Heart left ventricle (tissue), 16 donors: Measurements from ENCODE around the gene TBC1D7. TPM values are rescaled to one million over a fixed set of nuclear protein-coding genes. Genes with fewer than 3 reads are reported as not detected.
A peak's percentile ranks its signal among the peaks of the same experiment; 100 is the strongest.

Experiments
- ATAC-seq, 4 donors: fragments of 200-7000 bp; cut with Tn5 transposase; one replicate each; pipeline ENCODE4 v1.9.1; 2020 to 2022; ENCODE audit warnings: moderate library complexity in 4 of 4, mild to moderate bottlenecking in 3 of 4, moderate number of reproducible peaks in 1 of 4
- DNase-seq, 5 donors: peaks; one replicate each; pipeline ENCODE4 v3.0.0-alpha.2; 2020
- H3K27ac ChIP-seq, 12 donors: fragments of 200-600 bp; sonication (generic) in 4 of 12; one replicate each; pipeline versions ENCODE4 v1.5.0 to v1.8.0; 2016 to 2022; ENCODE audit warnings: mild to moderate bottlenecking in 2 of 12
- H3K27me3 ChIP-seq, 9 donors: fragments of 200-600 bp; sonication (generic) in 2 of 9; one replicate each; pipeline versions ENCODE4 v1.5.1 to v1.8.0; 2016 to 2022; ENCODE audit warnings: mild to moderate bottlenecking in 3 of 9
- H3K36me3 ChIP-seq, 9 donors: fragments of 200-600 bp; sonication (generic) in 2 of 9; one replicate each; pipeline versions ENCODE4 v1.5.0 to v1.8.0; 2018 to 2022; ENCODE audit warnings: mild to moderate bottlenecking in 2 of 9
- H3K4me1 ChIP-seq, 12 donors: fragments of 200-600 bp; sonication (generic) in 4 of 12; one replicate each; pipeline versions ENCODE4 v1.5.0 to v1.8.0; 2016 to 2022; ENCODE audit warnings: mild to moderate bottlenecking in 3 of 12
- H3K4me3 ChIP-seq, 12 donors: fragments of 200-600 bp; sonication (generic) in 4 of 12; one replicate each; pipeline versions ENCODE4 v1.5.0 to v1.8.0; 2017 to 2022; ENCODE audit warnings: mild to moderate bottlenecking in 9 of 12, moderate library complexity in 4 of 12
- H3K9me3 ChIP-seq, 12 donors: fragments of 200-600 bp; sonication (generic) in 4 of 12; one replicate each; pipeline versions ENCODE4 v1.5.0 to v1.8.0; 2016 to 2022; ENCODE audit warnings: mild to moderate bottlenecking in 1 of 12
- POLR2A ChIP-seq, 2 donors: fragments of 450-650 bp; IDR thresholded peaks; one replicate each; pipeline ENCODE4 v1.6.1; 2017; ENCODE audit warnings: antibody characterized with exemption in 2 of 2, mild to moderate bottlenecking in 2 of 2, moderate library complexity in 2 of 2
- WGBS, 4 donors: extraction: QIAGEN DNeasy Blood & Tissue Kit in 2 of 4; methylation state at CpG; one replicate each; pipeline versions ENCODE4 v1.1.5 to v1.1.7; 2013 to 2018; 5-methylcytosine and 5-hydroxymethylcytosine counted together
- intact Hi-C, 10 donors: fragments of 100-400 bp; cut with DNase I; formaldehyde crosslinking; loops; one replicate each; pipeline versions ENCODE4 v1.11.1 to v1.14.2; 2022
- polyA plus RNA-seq, 2 donors: library from polyadenylated mRNA; stranded (reverse); fragments of 200-250 nt; gene quantifications; one replicate each; pipeline ENCODE4 v1.2.3, GENCODE V29; 2013
- total RNA-seq, 9 donors: library from RNA; depleted of rRNA in 2 of 9; stranded (reverse); fragments of >200 nt in 2 of 9; fragmentation: NEBNext Ultra II Directional in 3 of 9; extraction: Animal tissue kit (Norgen Biotek cat#: 25700) in 3 of 9; gene quantifications; one replicate each; pipeline versions ENCODE4 v1.1.0 to v1.2.4, GENCODE V29; 2016 to 2023
- TF ChIP-seq, protein P1 (sequence below), 12 donors: fragments of 200-600 bp; sonication (generic) in 4 of 12; IDR thresholded peaks; one replicate each; pipeline versions ENCODE4 v1.5.0 to v1.8.0; 2018 to 2022; ENCODE audit warnings: antibody characterized with exemption in 12 of 12, mild to moderate bottlenecking in 5 of 12
- donor health status: ischemic (EF 13 %, LVEDD 7.1; RV severe dilation, severe dysfunction).
- donor health status: healthy with polysubstance abuse.
- donor health status: DM: no; HTN: yes; CAD: no.
- donor health status: DM: no; HTN: no; CAD: no.
- donor health status: ischemic (EF 25% LVEDD 6.9; RV normal size, moderate dysfunction).
- donor health status: ischemic (EF 25% LVEDD 5.7; RV mildly dilated, moderate dysfunction).
- donor health status: healthy.
- donor health status: DM: yes; HTN: yes; CAD: no.
- donor health status: ischemic (EF 35%, LVEDD 5.7; RV mildly dilated, moderate dysfunction).
- donor health status: nonischemic (EF 11% LVEDD 7.7; RV severe dilation, severe dysfunction).
- donor health status: DM: yes; HTN: yes; CAD: no.
- donor health status: PGD.
- donor health status: ischemic (EF 29% LVEDD 5.4; RV normal size, mild dysfunction).
- donor health status: nonischemic (EF 23%, LVEDD 6.1; RV moderate dilation, normal function).

The TBC1D7 gene
- total and polyA plus RNA-seq, 11 donors, result 17.0 to 31.9 (median 22.9) TPM

DNA sequence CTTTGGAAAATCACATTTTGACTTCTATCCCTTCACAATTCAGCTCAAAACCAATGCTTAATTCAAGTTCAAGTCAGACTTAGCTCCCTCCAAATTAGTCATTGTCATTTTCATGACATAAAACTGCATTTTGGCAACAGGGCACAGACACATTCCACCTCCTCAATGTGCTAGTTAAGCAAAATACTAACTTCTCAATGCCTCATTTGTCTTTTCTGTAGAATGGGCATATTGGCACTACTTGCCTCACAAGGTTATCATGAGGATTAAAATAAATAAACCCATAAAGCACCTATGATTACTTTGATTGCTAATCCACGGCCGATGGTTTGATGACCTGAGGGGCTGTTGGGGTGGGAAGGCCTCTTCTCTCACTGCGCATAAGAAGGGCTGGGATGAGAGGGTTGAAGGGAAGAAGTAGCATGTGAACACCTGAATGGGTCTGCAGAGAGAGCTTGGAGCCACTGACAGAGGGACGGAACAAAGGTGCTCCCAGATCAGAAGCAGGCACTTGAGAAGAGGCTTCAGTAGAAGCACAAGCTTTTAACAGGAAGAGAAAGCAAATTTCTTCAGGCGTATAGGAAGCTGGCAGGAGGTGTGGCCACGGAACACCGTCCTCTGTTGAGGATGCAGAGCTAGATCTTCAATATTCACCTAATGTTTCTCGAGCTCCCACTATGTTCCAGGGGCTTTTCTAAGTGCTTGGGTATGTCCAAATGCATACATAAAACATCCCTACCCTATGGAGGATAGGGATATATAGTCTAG, 11.7 kb upstream of the TBC1D7 start:
- DNase-seq (no peak), ATAC-seq (no peak)
- peaks cover 0 to 10% (median 0%) of the 10 kb centered on the region in 12 donors for H3K9me3 ChIP-seq
- H3K4me3 ChIP-seq, result no peak overlapping the region
- intact Hi-C loops, result loop anchor here in 9 of 10 donors (2.0 to 10.0 kb wide), 10 partner anchors 57 to 275 kb away; partner anchors contain the start of genes GFOD1 (in 2 of the 9) and NOL7 (in 2 of the 9)
- H3K27ac ChIP-seq, result no peak overlapping the region
- WGBS, 4 donors, result 71 to 87% (median 76%) methylated on average over 8 of the region's 8 CpGs
- no peaks in the 10 kb centered on the region for H3K27me3 ChIP-seq
- TF ChIP-seq, protein P1, sequence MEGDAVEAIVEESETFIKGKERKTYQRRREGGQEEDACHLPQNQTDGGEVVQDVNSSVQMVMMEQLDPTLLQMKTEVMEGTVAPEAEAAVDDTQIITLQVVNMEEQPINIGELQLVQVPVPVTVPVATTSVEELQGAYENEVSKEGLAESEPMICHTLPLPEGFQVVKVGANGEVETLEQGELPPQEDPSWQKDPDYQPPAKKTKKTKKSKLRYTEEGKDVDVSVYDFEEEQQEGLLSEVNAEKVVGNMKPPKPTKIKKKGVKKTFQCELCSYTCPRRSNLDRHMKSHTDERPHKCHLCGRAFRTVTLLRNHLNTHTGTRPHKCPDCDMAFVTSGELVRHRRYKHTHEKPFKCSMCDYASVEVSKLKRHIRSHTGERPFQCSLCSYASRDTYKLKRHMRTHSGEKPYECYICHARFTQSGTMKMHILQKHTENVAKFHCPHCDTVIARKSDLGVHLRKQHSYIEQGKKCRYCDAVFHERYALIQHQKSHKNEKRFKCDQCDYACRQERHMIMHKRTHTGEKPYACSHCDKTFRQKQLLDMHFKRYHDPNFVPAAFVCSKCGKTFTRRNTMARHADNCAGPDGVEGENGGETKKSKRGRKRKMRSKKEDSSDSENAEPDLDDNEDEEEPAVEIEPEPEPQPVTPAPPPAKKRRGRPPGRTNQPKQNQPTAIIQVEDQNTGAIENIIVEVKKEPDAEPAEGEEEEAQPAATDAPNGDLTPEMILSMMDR (IDR thresholded peaks at IDR 0.05), result no peak
- no peak for TF ChIP-seq POLR2A (IDR thresholded peaks at IDR 0.05)
- H3K36me3 ChIP-seq, result no peaks in the 10 kb centered on the region
- peaks cover 0 to 18% (median 0%) of the 10 kb centered on the region in 12 donors for H3K4me1 ChIP-seq

DNA sequence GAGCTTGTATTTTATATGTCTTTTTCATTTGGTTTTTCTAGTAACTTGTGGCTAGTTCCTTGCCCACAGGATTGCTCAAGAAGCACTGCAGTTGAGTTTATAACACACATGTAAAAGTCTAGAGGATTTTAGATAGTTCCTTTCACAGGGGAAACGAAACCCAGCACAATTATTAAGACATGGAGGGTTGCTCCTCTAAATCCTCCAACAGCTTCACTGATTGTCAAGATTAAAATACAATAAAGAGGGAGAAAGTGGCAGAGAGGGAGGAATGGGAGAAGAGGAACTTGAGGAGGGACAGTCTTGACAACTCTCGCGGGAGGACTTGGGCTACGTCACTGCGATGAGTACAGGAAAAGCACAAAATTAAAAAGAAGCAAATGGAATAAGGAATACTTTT, 9.7 kb upstream of the TBC1D7 start:
- no peaks in the 10 kb centered on the region for H3K27me3 ChIP-seq
- DNase-seq, result no peak
- no peaks in the 10 kb centered on the region for H3K36me3 ChIP-seq
- peak overlapping the region in 1 of 12 donors; percentile 56 for H3K27ac ChIP-seq
- intact Hi-C loops, result loop anchor here in 9 of 10 donors (1.0 to 10.0 kb wide), 11 partner anchors 59 to 277 kb away; partner anchors contain the start of genes GFOD1 (in 2 of the 9) and NOL7 (in 2 of the 9)
- 87 to 91% (median 89%) methylated on average over 5 of the region's 5 CpGs for WGBS, 4 donors
- no peak overlapping the region for H3K4me3 ChIP-seq
- peaks cover 0 to 10% (median 0%) of the 10 kb centered on the region in 12 donors for H3K9me3 ChIP-seq
- no peak for ATAC-seq
- TF ChIP-seq, protein P1 (IDR thresholded peaks at IDR 0.05), result no peak
- TF ChIP-seq POLR2A (IDR thresholded peaks at IDR 0.05), result no peak
- H3K4me1 ChIP-seq, result peaks cover 0 to 18% (median 0%) of the 10 kb centered on the region in 12 donors

DNA sequence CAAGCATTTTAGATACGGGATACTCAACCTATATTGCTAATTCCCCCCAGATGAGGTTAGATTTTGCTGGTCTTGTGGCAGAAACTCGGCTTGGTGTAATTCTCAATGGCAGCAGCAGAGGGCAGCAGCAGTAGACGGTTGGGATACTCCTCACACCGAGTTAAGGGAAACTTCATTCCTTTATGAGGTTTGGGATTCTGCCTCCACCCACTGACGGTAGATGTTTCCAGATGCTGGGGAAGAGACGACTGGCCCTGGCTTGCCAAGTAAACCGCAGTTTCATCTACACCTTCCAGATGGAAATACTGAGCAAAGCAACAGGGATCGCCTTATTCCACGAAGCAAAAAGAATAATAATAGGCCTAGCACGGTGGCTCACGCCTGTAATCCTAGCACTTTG, 8.2 kb upstream of the TBC1D7 start:
- peak overlapping the region in 1 of 12 donors; percentile 33 for H3K27ac ChIP-seq
- intact Hi-C loops, result loop anchor here (1.0 to 10.0 kb wide), 15 partner anchors 61 to 278 kb away; partner anchors contain the start of genes SIRT5 (in 5 of the 10), GFOD1 (in 3 of the 10) and NOL7 (in 2 of the 10)

More for the DNA sequence above, 8.2 kb upstream of the TBC1D7 start:
- no peaks in the 10 kb centered on the region for H3K27me3 ChIP-seq
- WGBS, 4 donors, result 23 to 29% (median 26%) methylated on average over 11 of the region's 11 CpGs
- H3K9me3 ChIP-seq, result peaks cover 0 to 4% (median 0%) of the 10 kb centered on the region in 12 donors
- peaks cover 0 to 18% (median under 1%) of the 10 kb centered on the region in 12 donors for H3K4me1 ChIP-seq
- no peaks in the 10 kb centered on the region for H3K36me3 ChIP-seq
- DNase-seq (peak; percentile 65 to 87 (median 74)), ATAC-seq (peak; percentile 44 to 80 (median 75))
- TF ChIP-seq, protein P1 (IDR thresholded peaks at IDR 0.05), result peak; percentile 78 to 96 (median 90)
- no peak for TF ChIP-seq POLR2A (IDR thresholded peaks at IDR 0.05)
- no peak overlapping the region for H3K4me3 ChIP-seq
